ENCODE data around the gene CAPZA3. TPM values are rescaled to one million over a fixed set of nuclear protein-coding genes. Genes with fewer than 3 reads are reported as not detected.

The CAPZA3 gene
- total RNA-seq = not detected in 2 replicates
- total RNA-seq (2013) = not detected
- polyA plus RNA-seq = not detected in 2 replicates
- polyA minus RNA-seq = not detected in 2 replicates

DNA sequence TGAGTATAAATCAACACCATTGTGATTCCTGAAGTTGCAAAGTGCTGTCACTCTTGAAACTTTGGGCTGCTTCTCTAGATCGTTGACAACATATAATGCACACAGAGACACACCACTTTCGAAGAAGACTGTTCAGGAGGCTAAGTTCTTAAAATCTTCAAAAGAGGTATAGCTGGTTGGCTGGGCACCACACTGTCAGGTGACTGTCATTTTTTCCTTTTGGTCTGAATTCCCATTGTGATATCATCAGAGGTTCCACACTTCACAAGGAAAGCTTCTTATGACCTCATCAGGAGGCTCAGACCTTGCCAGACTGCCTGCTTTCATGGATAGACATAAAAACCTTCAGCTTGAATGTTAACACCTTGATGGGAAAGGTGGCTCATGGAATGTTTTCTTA lies at the start of gene CAPZA3, which contains the start of gene PLCZ1:
Gene CAPZA3, plus strand, starts transcription at position 301 of the 400 bp plus-strand sequence. CDS start 150 bp downstream, outside the sequence.
Gene PLCZ1, minus strand, starts transcription at position 194 of the 400 bp plus-strand sequence. CDS start 641 bp downstream, outside the sequence.
- WGBS (ENCODE audit: insufficient coverage) = 100% methylated on average over 1 of the region's 2 CpGs
- ChIA-PET POLR2A (no interaction called here), CTCF (no interaction called here)

GRCh38 chr12:18689771-18690170 lies 48.1 kb upstream of the CAPZA3 start:
- ATAC-seq (ENCODE audit: low read depth) = no peak
- Mint-ChIP-seq H3K27me3 (no peaks in the 10 kb centered on the region), H3K9me3 (ENCODE audit: insufficient read depth) (peaks cover 6% of the 10 kb centered on the region), H3K27ac (no peak overlapping the region), H3K4me1 (no peaks in the 10 kb centered on the region), H3K4me3 (no peak overlapping the region)
- intact Hi-C loops (cut with micrococcal nuclease) = no loop called here
- H3K9ac ChIP-seq (ENCODE audit: low read length) = no peak overlapping the region
- no peaks in the 10 kb centered on the region for H3K9me3 ChIP-seq (ENCODE audit: control extremely low read depth in 1 of 3, control insufficient read depth in 2 of 3, insufficient read depth in 1 of 3, low read length in 2 of 3)
- H2AFZ ChIP-seq (ENCODE audit: insufficient read depth, low read depth, low read length, poor library complexity, severe bottlenecking) = no peak overlapping the region
- WGBS (ENCODE audit: insufficient coverage) = 100% methylated on average over 1 of the region's 3 CpGs
- H3K36me3 ChIP-seq (replicated peaks in 1 of 2; ENCODE audit: control extremely low read depth in 1 of 2, control insufficient read depth in 1 of 2, extremely low read depth in 1 of 2, insufficient read depth in 2 of 2, low read length in 1 of 2) = no peaks in the 10 kb centered on the region
- H4K20me1 ChIP-seq (ENCODE audit: control insufficient read depth, insufficient read depth, low read length, poor library complexity, severe bottlenecking) = no peaks in the 10 kb centered on the region
- H3K4me1 ChIP-seq (ENCODE audit: control insufficient read depth in 2 of 2, insufficient read depth in 2 of 2, low read length in 2 of 2) = no peaks in the 10 kb centered on the region
- no peak overlapping the region for H3K27ac ChIP-seq (ENCODE audit: low read length in 2 of 2)
- no peaks in the 10 kb centered on the region for H3K27me3 ChIP-seq (replicated peaks in 1 of 4; ENCODE audit: control extremely low read depth in 1 of 4, control insufficient read depth in 3 of 4, insufficient read depth in 4 of 4, low read length in 3 of 4)
- no peaks in the 10 kb centered on the region for H3K79me2 ChIP-seq (ENCODE audit: control insufficient read depth, insufficient read depth, low read length)
- CTCF ChIA-PET = no interaction called here
- POLR2A ChIA-PET = no interaction called here
- H3K4me2 ChIP-seq (replicated peaks; ENCODE audit: low read depth, low read length, poor library complexity, severe bottlenecking) = no peak overlapping the region
- no peak for TF ChIP-seq EZH2 (IDR thresholded peaks at IDR 0.05; ENCODE audit: borderline replicate concordance, insufficient read depth, low read depth, low read length, poor library complexity, severe bottlenecking)
- no peak for TF ChIP-seq CTCF (IDR thresholded peaks at IDR 0.05)
- no peak overlapping the region for H3K4me3 ChIP-seq (ENCODE audit: control extremely low read depth in 1 of 5, extremely low read depth in 1 of 5, insufficient read depth in 1 of 5, low read depth in 2 of 5, low read length in 4 of 5)
- no peak for DNase-seq

More for the DNA sequence above, at the start of gene CAPZA3, which contains the start of gene PLCZ1:
- H3K27me3 ChIP-seq (replicated peaks in 1 of 4; ENCODE audit: control extremely low read depth in 1 of 4, control insufficient read depth in 3 of 4, insufficient read depth in 4 of 4, low read length in 3 of 4) = no peaks in the 10 kb centered on the region
- H3K79me2 ChIP-seq (ENCODE audit: control insufficient read depth, insufficient read depth, low read length) = no peaks in the 10 kb centered on the region
- H3K9me3 ChIP-seq (ENCODE audit: control extremely low read depth in 1 of 3, control insufficient read depth in 2 of 3, insufficient read depth in 1 of 3, low read length in 2 of 3) = peaks cover 0 to 5% (median 0%) of the 10 kb centered on the region in 3 donors
- H3K4me1 ChIP-seq (ENCODE audit: control insufficient read depth in 2 of 2, insufficient read depth in 2 of 2, low read length in 2 of 2) = no peaks in the 10 kb centered on the region
- no peaks in the 10 kb centered on the region for H3K4me1 Mint-ChIP-seq
- H3K4me3 Mint-ChIP-seq = no peak within 1 kb of the TSS
- H4K20me1 ChIP-seq (ENCODE audit: control insufficient read depth, insufficient read depth, low read length, poor library complexity, severe bottlenecking) = no peaks in the 10 kb centered on the region
- H3K27me3 Mint-ChIP-seq = no peaks in the 10 kb centered on the region
- H3K4me3 ChIP-seq (ENCODE audit: control extremely low read depth in 1 of 5, extremely low read depth in 1 of 5, insufficient read depth in 1 of 5, low read depth in 2 of 5, low read length in 4 of 5) = no peak within 1 kb of the TSS
- DNase-seq (no peak), ATAC-seq (ENCODE audit: low read depth) (no peak)
- no peak within 1 kb of the TSS for H2AFZ ChIP-seq (ENCODE audit: insufficient read depth, low read depth, low read length, poor library complexity, severe bottlenecking)
- H3K36me3 ChIP-seq (replicated peaks in 1 of 2; ENCODE audit: control extremely low read depth in 1 of 2, control insufficient read depth in 1 of 2, extremely low read depth in 1 of 2, insufficient read depth in 2 of 2, low read length in 1 of 2) = no peaks in the 10 kb centered on the region
- no peak within 1 kb of the TSS for H3K27ac ChIP-seq (ENCODE audit: low read length in 2 of 2)
- no peak within 1 kb of the TSS for H3K4me2 ChIP-seq (replicated peaks; ENCODE audit: low read depth, low read length, poor library complexity, severe bottlenecking)
- no peak for TF ChIP-seq CTCF (IDR thresholded peaks at IDR 0.05)
- no peak for TF ChIP-seq EZH2 (IDR thresholded peaks at IDR 0.05; ENCODE audit: borderline replicate concordance, insufficient read depth, low read depth, low read length, poor library complexity, severe bottlenecking)
- intact Hi-C loops (cut with micrococcal nuclease) = no loop called here
- no peak within 1 kb of the TSS for H3K27ac Mint-ChIP-seq
- H3K9me3 Mint-ChIP-seq (ENCODE audit: insufficient read depth) = peaks cover 2% of the 10 kb centered on the region
- H3K9ac ChIP-seq (ENCODE audit: low read length) = no peak within 1 kb of the TSS
